ENCODE results near the gene CISH.

CISH gene

GRCh38 chr3:50592568-50592967 is 19.0 kb downstream of the CISH start:
- DNase-seq: no peak

GRCh38 chr3:50591196-50591741 is 20.3 kb downstream of the CISH start:
- DNase-seq: no peak

GRCh38 chr3:50588759-50589433 is 22.7 kb downstream of the CISH start:
- DNase-seq: no peak

- no peak for DNase-seq
Measured at GRCh38 chr3:50587806-50588758, 23.5 kb downstream of the CISH start.

GRCh38 chr3:50587373-50587772 is 24.2 kb downstream of the CISH start:
- no peak for DNase-seq

GRCh38 chr3:50586763-50587070 is 24.9 kb downstream of the CISH start:
- DNase-seq: no peak

- no peak for DNase-seq
Measured at GRCh38 chr3:50585919-50586762, 25.4 kb downstream of the CISH start.

GRCh38 chr3:50584391-50584790 is 27.2 kb downstream of the CISH start:
- DNase-seq: no peak

- DNase-seq: no peak
Measured at GRCh38 chr3:50583897-50584296, 27.7 kb downstream of the CISH start.

GRCh38 chr3:50582083-50582482 is 29.5 kb downstream of the CISH start:
- no peak for DNase-seq

GRCh38 chr3:50581459-50581842 is 30.1 kb downstream of the CISH start:
- no peak for DNase-seq

- DNase-seq: no peak
Measured at GRCh38 chr3:50580683-50581458, 30.7 kb downstream of the CISH start.

GRCh38 chr3:50577348-50577747 is 34.2 kb downstream of the CISH start:
- DNase-seq: no peak

GRCh38 chr3:50575372-50575771 is 36.2 kb downstream of the CISH start:
- no peak for DNase-seq

GRCh38 chr3:50574444-50574831 is 37.1 kb downstream of the CISH start:
- DNase-seq: no peak

GRCh38 chr3:50573566-50574443 is 37.8 kb downstream of the CISH start:
- no peak for DNase-seq

- no peak for DNase-seq
Measured at GRCh38 chr3:50572801-50573371, 38.7 kb downstream of the CISH start.

GRCh38 chr3:50572158-50572557 is 39.4 kb downstream of the CISH start:
- DNase-seq: no peak

GRCh38 chr3:50571486-50571885 is 40.1 kb downstream of the CISH start:
- DNase-seq: no peak

GRCh38 chr3:50570508-50571279 is 40.9 kb downstream of the CISH start:
- no peak for DNase-seq
